OCI-LY1 (cell line): Measurements from ENCODE around the gene CHGA.

Source experiments
- H2AFZ ChIP-seq: fragments of 200-600 bp; sonication (generic), shearing (Covaris generic); 2 replicates; pipeline ENCODE4 v1.6.0; 2014; ENCODE audit warnings: antibody characterized with exemption, mild to moderate bottlenecking, low read length
- H3F3A ChIP-seq: fragments of 200-600 bp; sonication (generic), shearing (Covaris generic); 2 replicates; pipeline ENCODE4 v1.6.0; 2014; ENCODE audit warnings: mild to moderate bottlenecking, antibody characterized with exemption, low read length, moderate library complexity; ENCODE audit not compliant: insufficient read depth
- H3K27ac ChIP-seq: fragments of 200-600 bp; sonication (generic); 2 replicates; pipeline ENCODE4 v1.5.1; 2014; ENCODE audit warnings: low read length, mixed run types, mild to moderate bottlenecking, low read depth; ENCODE audit not compliant: poor library complexity, severe bottlenecking
- H3K27me3 ChIP-seq: fragments of 200-600 bp; sonication (generic); 2 replicates; pipeline ENCODE4 v1.6.0; 2014; ENCODE audit warnings: antibody characterized with exemption, mild to moderate bottlenecking, low read length, moderate library complexity; ENCODE audit not compliant: insufficient read depth
- H3K36me3 ChIP-seq: fragments of 200-600 bp; sonication (generic); 2 replicates; pipeline ENCODE4 v1.6.1; 2014; ENCODE audit warnings: mild to moderate bottlenecking, antibody characterized with exemption, low read length, moderate library complexity, mixed read lengths; ENCODE audit not compliant: insufficient read depth
- H3K4me1 ChIP-seq: fragments of 200-600 bp; sonication (generic); 2 replicates; pipeline ENCODE4 v1.5.1; 2014; ENCODE audit warnings: mild to moderate bottlenecking, low read length, moderate library complexity; ENCODE audit not compliant: insufficient read depth, severe bottlenecking
- H3K4me2 ChIP-seq: fragments of 200-600 bp; sonication (generic), shearing (Covaris generic); 2 replicates; pipeline ENCODE4 v1.6.1; 2014; ENCODE audit warnings: low read length
- H3K4me3 ChIP-seq: fragments of 200-600 bp; sonication (generic); 2 replicates; pipeline ENCODE4 v1.5.1; 2014; ENCODE audit warnings: low read length, low read depth, mild to moderate bottlenecking, mixed read lengths; ENCODE audit not compliant: poor library complexity, severe bottlenecking
- H3K79me2 ChIP-seq: fragments of 200-600 bp; shearing (Covaris generic); 2 replicates; pipeline ENCODE4 v1.6.1; 2016; ENCODE audit warnings: mixed run types, low read length, mixed read lengths; ENCODE audit not compliant: insufficient read depth
- H3K9ac ChIP-seq: fragments of 200-600 bp; sonication (generic), shearing (Covaris generic); 2 replicates; pipeline ENCODE4 v1.6.1; 2014; ENCODE audit warnings: mild to moderate bottlenecking, low read length, mixed read lengths
- H3K9me2 ChIP-seq: fragments of 200-600 bp; sonication (generic), shearing (Covaris generic); 2 replicates; pipeline ENCODE4 v1.6.1; 2014; ENCODE audit warnings: low read depth, mild to moderate bottlenecking, low read length, mixed read lengths
- H3K9me3 ChIP-seq: fragments of 200-600 bp; shearing (Covaris generic); 2 replicates; pipeline ENCODE4 v1.6.1; 2014; ENCODE audit warnings: low read length, mixed read lengths
- H4K20me1 ChIP-seq: fragments of 200-600 bp; sonication (generic), shearing (Covaris generic); 2 replicates; pipeline ENCODE4 v1.6.0; 2016; ENCODE audit warnings: mild to moderate bottlenecking, low read length; ENCODE audit not compliant: insufficient read depth
- CTCF ChIP-seq: fragments of 200-600 bp; sonication (generic), shearing (Covaris generic); IDR thresholded peaks from 2 replicates; pipeline ENCODE4 v1.5.1; 2017; ENCODE audit warnings: mild to moderate bottlenecking, antibody characterized with exemption, low read length, moderate library complexity, mixed read lengths
- EZH2 ChIP-seq: fragments of 200-600 bp; sonication (generic), shearing (Covaris generic); IDR thresholded peaks from 2 replicates; pipeline ENCODE4 v1.8.0; 2017; ENCODE audit warnings: borderline replicate concordance, mixed run types, mild to moderate bottlenecking, antibody characterized with exemption, low read length, moderate library complexity, mixed read lengths

The CHGA gene

GRCh38 chr14:92984082-92984788 is 61.3 kb downstream of the CHGA start:
- TF ChIP-seq CTCF = no peak
- no peak for TF ChIP-seq EZH2
- H3K4me3 ChIP-seq = no peak overlapping the region
- H3F3A ChIP-seq = no peaks in the 10 kb centered on the region
- H3K4me1 ChIP-seq = no peaks in the 10 kb centered on the region
- no peaks in the 10 kb centered on the region for H3K27me3 ChIP-seq
- no peak overlapping the region for H3K9ac ChIP-seq
- no peaks in the 10 kb centered on the region for H3K36me3 ChIP-seq
- no peak overlapping the region for H3K4me2 ChIP-seq
- no peak overlapping the region for H2AFZ ChIP-seq
- no peaks in the 10 kb centered on the region for H3K9me3 ChIP-seq
- H3K9me2 ChIP-seq = no peaks in the 10 kb centered on the region
- H3K79me2 ChIP-seq = no peaks in the 10 kb centered on the region
- H3K27ac ChIP-seq = no peak overlapping the region
- no peaks in the 10 kb centered on the region for H4K20me1 ChIP-seq
